BLaER1 treated with 17β-estradiol and CSF1 and Interleukin-3, amounts not matched to agents 10 nM and 100 nM (cell line): ENCODE results near the gene STK32C.

Source experiments
- H3K27ac ChIP-seq, 11 experiments: shearing (Covaris generic); formaldehyde crosslinking; 2 replicates each; pipeline ENCODE4 v1.8.1; 2022
- H3K27me3 ChIP-seq, 11 experiments: shearing (Covaris generic); formaldehyde crosslinking; 2 replicates each; pipeline ENCODE4 v1.8.1; 2022
- H3K36me3 ChIP-seq, 11 experiments: shearing (Covaris generic); formaldehyde crosslinking; 2 replicates each; pipeline ENCODE4 v1.8.1; 2022
- H3K4me1 ChIP-seq, 10 experiments: shearing (Covaris generic); formaldehyde crosslinking; 2 replicates each; pipeline ENCODE4 v1.8.1; 2022
- H3K4me2 ChIP-seq, 11 experiments: shearing (Covaris generic); formaldehyde crosslinking; 2 replicates each; pipeline ENCODE4 v1.8.1; 2022
- H3K4me3 ChIP-seq, 10 experiments: shearing (Covaris generic); formaldehyde crosslinking; 2 replicates each; pipeline ENCODE4 v1.8.1; 2022
- H3K9ac ChIP-seq, 11 experiments: shearing (Covaris generic); formaldehyde crosslinking; 2 replicates each; pipeline ENCODE4 v1.8.1; 2022
- H3K9me3 ChIP-seq, 11 experiments: shearing (Covaris generic); formaldehyde crosslinking; replicated peaks in 1 of 11; 2 replicates each; pipeline ENCODE4 v1.8.1; 2022
- H4K20me1 ChIP-seq, 11 experiments: shearing (Covaris generic); formaldehyde crosslinking; 2 replicates each; pipeline ENCODE4 v1.8.1; 2022
- Cebpa-rat ChIP-seq, 11 experiments: shearing (Covaris generic); IDR thresholded peaks; 2 replicates each; pipeline ENCODE4 v1.8.1; 2022

Gene STK32C

DNA sequence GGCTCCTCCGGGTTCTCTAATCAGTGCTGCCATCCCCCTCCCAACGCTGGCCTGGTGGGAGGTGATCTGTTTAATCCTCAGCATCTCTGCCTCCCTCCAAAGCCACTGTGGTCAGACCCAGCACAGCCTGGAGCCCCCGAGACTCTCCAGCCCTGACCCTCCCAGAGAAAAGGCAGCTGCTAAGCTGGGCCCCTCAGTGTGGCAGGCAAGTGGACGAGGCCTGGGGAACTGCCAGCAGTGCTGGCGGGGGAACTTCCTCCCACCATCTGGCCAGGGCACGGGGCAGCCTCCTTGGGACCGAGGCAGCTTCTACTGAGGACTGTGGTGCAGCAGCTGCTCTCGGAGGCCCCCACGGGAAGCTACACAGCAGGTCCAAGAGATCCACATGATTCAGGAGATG, 69.9 kb downstream of the STK32C start:
- H4K20me1 ChIP-seq = peaks cover 0 to 83% (median 19%) of the 10 kb centered on the region in 11 experiments; a peak in 13 of 22 replicates
- H3K4me3 ChIP-seq = no peak overlapping the region
- no peak for TF ChIP-seq Cebpa-rat (IDR thresholded peaks at IDR 0.05)
- H3K4me2 ChIP-seq = peak overlapping the region; percentile 42 to 94 (median 87)
- H3K4me1 ChIP-seq = peaks cover 36 to 94% (median 74%) of the 10 kb centered on the region in 10 experiments
- no peaks in the 10 kb centered on the region for H3K36me3 ChIP-seq
- peak overlapping the region in 4 of 11 experiments; percentile 18 to 48 (median 23); a peak in 3 of 22 replicates for H3K27ac ChIP-seq
- H3K9me3 ChIP-seq = no peaks in the 10 kb centered on the region
- peak overlapping the region in 4 of 11 experiments; percentile 27 to 50 (median 46); a peak in 6 of 22 replicates for H3K9ac ChIP-seq
- peaks cover 0 to 69% (median 0%) of the 10 kb centered on the region in 11 experiments; a peak in 9 of 22 replicates for H3K27me3 ChIP-seq

DNA sequence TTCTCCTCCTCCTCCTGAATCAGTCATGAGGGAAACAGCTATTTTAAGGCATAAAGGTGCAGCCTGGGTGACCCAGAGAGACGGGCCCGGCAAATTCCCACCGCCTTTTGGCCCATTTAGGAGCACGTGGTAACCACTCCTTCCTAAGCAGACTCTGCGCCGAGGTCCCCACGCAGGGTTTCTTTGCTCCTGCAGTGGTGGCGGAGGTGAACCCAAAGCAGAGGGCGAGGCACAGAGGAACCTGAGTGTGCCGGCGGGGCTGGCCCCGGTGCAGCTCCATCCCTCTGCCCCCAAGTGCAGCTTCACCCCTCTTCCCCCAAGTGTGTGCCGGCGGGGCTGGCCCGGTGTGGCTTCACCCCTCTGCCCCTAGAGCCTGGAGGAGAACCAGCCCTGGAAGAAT, 70.4 kb downstream of the STK32C start:
- Histone ChIP-seq H3K4me1 (peaks cover 39 to 97% (median 79%) of the 10 kb centered on the region in 10 experiments), H3K27me3 (peaks cover 0 to 69% (median 0%) of the 10 kb centered on the region in 11 experiments; a peak in 9 of 22 replicates), H4K20me1 (peaks cover 0 to 83% (median 21%) of the 10 kb centered on the region in 11 experiments; a peak in 12 of 22 replicates), H3K27ac (peak overlapping the region in 5 of 11 experiments; percentile 18 to 48 (median 21); a peak in 5 of 22 replicates), H3K9ac (peak overlapping the region in 4 of 11 experiments; percentile 27 to 50 (median 46); a peak in 7 of 22 replicates), H3K4me3 (no peak overlapping the region), H3K9me3 (no peaks in the 10 kb centered on the region), H3K36me3 (no peaks in the 10 kb centered on the region), H3K4me2 (peak overlapping the region; percentile 42 to 94 (median 87))
- no peak for TF ChIP-seq Cebpa-rat (IDR thresholded peaks at IDR 0.05)

DNA sequence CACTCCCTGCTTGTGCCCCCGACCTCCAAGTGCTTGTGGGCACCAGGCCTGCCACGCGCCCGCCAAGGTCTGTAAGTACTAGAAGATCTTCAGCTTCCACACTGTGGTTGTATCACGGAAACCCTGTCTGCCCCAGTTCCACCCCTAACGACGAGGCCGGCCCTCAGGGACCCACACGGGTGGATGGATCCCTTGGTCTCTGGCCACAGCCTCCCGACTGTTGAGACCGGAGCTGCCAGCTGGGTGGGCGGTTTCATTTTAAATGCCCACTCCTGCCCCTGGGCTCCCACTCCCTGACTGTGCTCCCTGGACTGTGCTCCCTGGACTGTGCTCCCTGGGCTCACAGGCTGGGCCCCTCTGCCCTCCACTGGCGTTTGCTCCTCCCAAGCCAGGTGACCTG, 70.9 kb downstream of the STK32C start:
- H3K4me2 ChIP-seq = peak overlapping the region; percentile 42 to 94 (median 87); a peak in 21 of 22 replicates

DNA sequence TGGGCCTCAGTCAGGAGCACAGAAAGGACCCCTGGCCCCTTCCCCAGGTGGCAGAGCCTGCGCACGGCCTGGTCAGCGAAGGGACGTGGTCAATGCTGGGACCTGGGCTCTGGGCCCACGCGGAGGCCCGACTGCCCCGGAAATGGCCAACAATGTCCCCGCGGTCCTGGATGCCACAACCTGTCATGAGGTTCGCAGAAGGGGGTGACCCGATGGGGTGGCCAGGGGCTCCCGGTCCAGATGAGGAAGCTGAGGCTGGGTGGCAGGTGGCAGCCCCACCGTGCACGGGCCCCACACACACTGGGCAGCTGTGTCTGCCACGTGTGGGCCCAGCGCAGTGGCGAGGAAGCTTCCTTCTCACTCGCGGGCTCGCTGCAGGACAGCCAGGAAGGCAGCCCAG, 71.6 kb downstream of the STK32C start:
- H3K27ac ChIP-seq = peak overlapping the region in 4 of 11 experiments; percentile 21 to 48 (median 36); a peak in 5 of 22 replicates
- peaks cover 0 to 77% (median 0%) of the 10 kb centered on the region in 11 experiments; a peak in 9 of 22 replicates for H3K27me3 ChIP-seq
- no peak overlapping the region; a peak in 1 of 20 replicates for H3K4me3 ChIP-seq
- H4K20me1 ChIP-seq = peaks cover 0 to 94% (median 22%) of the 10 kb centered on the region in 11 experiments; a peak in 12 of 22 replicates
- H3K9ac ChIP-seq = peak overlapping the region in 3 of 11 experiments; percentile 44 to 50 (median 46); a peak in 6 of 22 replicates
- H3K4me2 ChIP-seq = peak overlapping the region; percentile 42 to 94 (median 87); a peak in 21 of 22 replicates
- no peak for TF ChIP-seq Cebpa-rat (IDR thresholded peaks at IDR 0.05)
- H3K9me3 ChIP-seq = no peaks in the 10 kb centered on the region
- peaks cover 51 to 100% (median 91%) of the 10 kb centered on the region in 10 experiments for H3K4me1 ChIP-seq
- H3K36me3 ChIP-seq = no peaks in the 10 kb centered on the region

More for the DNA sequence above, 70.9 kb downstream of the STK32C start:
- TF ChIP-seq Cebpa-rat (IDR thresholded peaks at IDR 0.05) = no peak
- Histone ChIP-seq H3K4me3 (peak overlapping the region in 1 of 10 experiments; percentile 2; a peak in 1 of 20 replicates), H3K9ac (peak overlapping the region in 4 of 11 experiments; percentile 33 to 50 (median 46); a peak in 6 of 22 replicates), H4K20me1 (peaks cover 0 to 88% (median 21%) of the 10 kb centered on the region in 11 experiments; a peak in 12 of 22 replicates), H3K36me3 (no peaks in the 10 kb centered on the region), H3K9me3 (no peaks in the 10 kb centered on the region), H3K27me3 (peaks cover 0 to 71% (median 0%) of the 10 kb centered on the region in 11 experiments; a peak in 9 of 22 replicates), H3K27ac (peak overlapping the region in 5 of 11 experiments; percentile 18 to 48 (median 25); a peak in 7 of 22 replicates), H3K4me1 (peaks cover 44 to 97% (median 84%) of the 10 kb centered on the region in 10 experiments)

DNA sequence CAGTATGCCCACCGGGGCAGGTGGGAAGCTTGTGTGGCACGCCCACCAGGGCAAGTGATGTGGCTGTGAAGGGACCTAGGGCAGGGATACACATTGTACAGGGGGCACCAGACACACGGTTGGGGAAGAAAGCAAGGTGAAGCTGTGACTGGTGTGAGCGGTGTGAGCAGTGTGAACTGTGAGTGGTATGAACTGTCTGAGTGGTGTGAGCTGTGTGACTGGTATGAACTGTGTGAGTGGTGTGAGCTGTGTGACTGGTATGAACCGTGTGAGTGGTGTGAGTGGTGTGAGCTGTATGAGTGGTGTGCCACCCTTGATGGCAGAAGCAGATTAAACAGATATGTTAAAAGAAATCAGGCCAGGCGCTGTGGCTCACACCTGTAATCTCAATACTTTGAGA, 72.9 kb downstream of the STK32C start:
- H3K27me3 ChIP-seq = peaks cover 0 to 82% (median 0%) of the 10 kb centered on the region in 11 experiments; a peak in 9 of 22 replicates
- H3K4me2 ChIP-seq = peak overlapping the region in 9 of 11 experiments; percentile 81 to 94 (median 88); a peak in 18 of 22 replicates
- no peak overlapping the region for H3K9ac ChIP-seq
- no peak for TF ChIP-seq Cebpa-rat (IDR thresholded peaks at IDR 0.05)
- no peak overlapping the region for H3K4me3 ChIP-seq
- no peak overlapping the region for H3K27ac ChIP-seq
- peaks cover 0 to 84% (median 23%) of the 10 kb centered on the region in 11 experiments; a peak in 12 of 22 replicates for H4K20me1 ChIP-seq
- no peaks in the 10 kb centered on the region for H3K9me3 ChIP-seq
- H3K36me3 ChIP-seq = no peaks in the 10 kb centered on the region
- peaks cover 64 to 100% (median 98%) of the 10 kb centered on the region in 10 experiments for H3K4me1 ChIP-seq

DNA sequence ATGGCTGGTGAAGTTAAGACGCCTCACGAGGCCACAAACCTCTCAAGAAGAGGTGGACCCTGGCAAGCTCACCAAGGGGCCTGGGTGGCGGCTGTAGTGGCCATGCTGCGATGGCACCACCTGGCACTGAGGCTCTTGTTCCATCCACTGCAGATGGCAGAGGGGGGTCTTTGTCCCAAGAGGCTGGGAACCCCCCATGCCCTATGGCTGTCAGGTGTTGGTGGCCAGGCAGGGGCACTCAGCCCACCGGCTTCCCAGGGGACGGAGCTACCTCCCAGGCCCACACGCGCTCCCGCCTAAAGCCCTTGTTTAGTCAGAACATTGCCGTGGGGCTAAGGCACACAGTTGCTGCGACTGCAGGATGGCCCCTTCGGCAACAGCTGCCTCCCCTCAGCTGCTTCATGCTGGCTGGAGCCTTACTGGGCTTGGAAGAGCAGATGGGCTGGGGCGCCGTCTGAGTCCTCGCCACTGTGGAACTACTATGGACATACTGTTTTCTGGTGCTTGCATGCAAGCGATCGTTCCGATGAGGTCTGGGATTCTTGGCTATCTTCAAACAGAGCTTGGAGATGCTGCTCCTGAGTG, 74.2 kb downstream of the STK32C start:
- peaks cover 0 to 84% (median 0%) of the 10 kb centered on the region in 11 experiments; a peak in 10 of 22 replicates for H3K27me3 ChIP-seq

DNA sequence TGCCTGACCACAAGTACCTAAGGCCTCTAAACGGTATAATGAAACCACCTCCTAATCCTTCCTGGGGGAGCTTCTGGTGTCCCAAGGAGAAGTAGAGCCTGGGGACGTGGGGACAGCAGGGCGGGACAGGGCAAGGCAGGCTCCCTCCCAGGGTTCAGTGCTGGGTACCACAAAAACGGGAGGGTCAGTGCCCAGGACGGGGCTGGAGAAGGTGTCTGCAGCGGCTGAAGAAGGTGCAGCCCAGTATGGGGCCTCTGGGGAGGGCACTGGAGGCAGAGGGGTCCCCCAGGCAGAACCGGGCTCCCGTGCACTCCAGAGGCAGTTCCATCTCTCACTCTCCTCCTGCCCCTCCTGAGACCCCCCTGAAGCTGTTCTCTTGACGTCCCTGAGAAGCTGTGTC, 74.8 kb downstream of the STK32C start:
- TF ChIP-seq Cebpa-rat (IDR thresholded peaks at IDR 0.05) = no peak
- Histone ChIP-seq H3K9ac (0 out of 22 replicates have a peak overlapping the region, but pooled peaks of 1 of the 11 experiments have one; percentile 5), H4K20me1 (peaks cover 0 to 66% (median 20%) of the 10 kb centered on the region in 11 experiments; a peak in 12 of 22 replicates), H3K27ac (peak overlapping the region in 6 of 11 experiments; percentile 9 to 53 (median 23); a peak in 9 of 22 replicates), H3K4me1 (peaks cover 66 to 100% (median 98%) of the 10 kb centered on the region in 10 experiments), H3K4me3 (peak overlapping the region in 2 of 10 experiments; percentile 5 to 38; a peak in 1 of 20 replicates), H3K9me3 (no peaks in the 10 kb centered on the region), H3K36me3 (no peaks in the 10 kb centered on the region), H3K4me2 (peak overlapping the region; percentile 80 to 94 (median 88)), H3K27me3 (peaks cover 0 to 84% (median 0%) of the 10 kb centered on the region in 11 experiments; a peak in 10 of 22 replicates)

More for the DNA sequence above, 74.2 kb downstream of the STK32C start:
- Histone ChIP-seq H3K9ac (0 out of 22 replicates have a peak overlapping the region, but pooled peaks of 1 of the 11 experiments have one; percentile 5), H4K20me1 (peaks cover 0 to 71% (median 24%) of the 10 kb centered on the region in 11 experiments; a peak in 12 of 22 replicates), H3K4me2 (peak overlapping the region; percentile 80 to 94 (median 88)), H3K4me1 (peaks cover 70 to 100% (median 98%) of the 10 kb centered on the region in 10 experiments), H3K9me3 (no peaks in the 10 kb centered on the region), H3K27ac (peak overlapping the region in 2 of 11 experiments; percentile 42 to 53; a peak in 4 of 22 replicates), H3K4me3 (no peak overlapping the region), H3K36me3 (no peaks in the 10 kb centered on the region)
- TF ChIP-seq Cebpa-rat (IDR thresholded peaks at IDR 0.05) = no peak
